Panc1 (cell line): Measurements from ENCODE around the gene CHCHD3. TPM values are rescaled to one million over a fixed set of nuclear protein-coding genes. Genes with fewer than 3 reads are reported as not detected.

Source experiments
- ATAC-seq: fragments of 200-7000 bp; cut with Tn5 transposase; 2 replicates; pipeline ENCODE4 v1.9.1; 2020; ENCODE audit warnings: mild to moderate bottlenecking, moderate library complexity
- BruUV-seq: library from RNA; stranded (reverse); fragments of 400-500 nt; replicated peaks from 2 replicates; lab custom pipeline; 2021; lab: Mats Ljungman, UMichigan
- CTCF ChIA-PET: fragments of 300-600 bp; sonication (Branson Sonifier 250); formaldehyde crosslinking; loops from one replicate; lab custom pipeline; 2022; ENCODE audit warnings: antibody characterized with exemption; lab: Charles Lee
- POLR2A ChIA-PET: fragments of 300-600 bp; sonication (Branson Sonifier 250); formaldehyde crosslinking; loops from one replicate; lab custom pipeline; 2022; ENCODE audit warnings: antibody characterized with exemption; lab: Charles Lee
- DNase-seq: peaks from one replicate; pipeline ENCODE4 v3.0.0-alpha.2; 2010; ENCODE audit warnings: low read depth, low spot score
- H3K27ac ChIP-seq: 2 replicates; pipeline ENCODE4 v1.5.1; 2011; ENCODE audit warnings: mild to moderate bottlenecking, low read length, inconsistent platforms
- H3K27me3 ChIP-seq: fragments of 200-500 bp; sonication (Bioruptor generic); 2 replicates; pipeline ENCODE4 v1.6.0; 2014; ENCODE audit warnings: low read length, inconsistent platforms; ENCODE audit not compliant: control insufficient read depth, insufficient read depth
- H3K36me3 ChIP-seq: fragments of 200-500 bp; sonication (Bioruptor generic); 2 replicates; pipeline ENCODE4 v1.5.1; 2014; ENCODE audit warnings: inconsistent platforms, mild to moderate bottlenecking, low read length, moderate library complexity; ENCODE audit not compliant: control insufficient read depth, insufficient read depth
- H3K4me1 ChIP-seq: 2 replicates; pipeline ENCODE4 v1.5.1; 2011; ENCODE audit warnings: inconsistent platforms, mild to moderate bottlenecking, low read length, moderate library complexity; ENCODE audit not compliant: control insufficient read depth, insufficient read depth
- H3K4me3 ChIP-seq, 2 experiments: 2 replicates each; pipeline ENCODE4 v1.5.1; 2011 to 2012; ENCODE audit warnings: low read depth in 2 of 2, low read length in 2 of 2, mild to moderate bottlenecking in 2 of 2, inconsistent platforms in 1 of 2, moderate library complexity in 1 of 2
- H3K9me3 ChIP-seq: fragments of 200-500 bp; sonication (Bioruptor generic); 2 replicates; pipeline ENCODE4 v1.5.1; 2014; ENCODE audit warnings: low read depth, mild to moderate bottlenecking, inconsistent platforms, low read length, moderate library complexity; ENCODE audit not compliant: control insufficient read depth, insufficient read depth
- POLR2AphosphoS5 ChIP-seq: IDR thresholded peaks from 2 replicates; pipeline ENCODE4 v1.6.1; 2012; ENCODE audit warnings: mild to moderate bottlenecking, low read depth, low read length, moderate library complexity
- SIN3A ChIP-seq: IDR thresholded peaks from 2 replicates; pipeline ENCODE4 v1.6.1; 2012; ENCODE audit warnings: low read depth, mild to moderate bottlenecking, low read length, moderate library complexity, borderline replicate concordance; ENCODE audit not compliant: insufficient read depth
- TCF7L2 ChIP-seq: IDR thresholded peaks from 2 replicates; pipeline ENCODE4 v1.6.1; 2011; ENCODE audit warnings: mild to moderate bottlenecking, low read depth, low read length, inconsistent platforms
- in situ Hi-C: cut with HindIII; loops from 2 replicates; pipeline ENCODE4 v1.10.0; 2016; ENCODE audit warnings: low sequenced_read_pairs, low pct_unique_long_range_greater_than_20kb
- intact Hi-C: fragments of 100-400 bp; cut with micrococcal nuclease; formaldehyde crosslinking; loops from one replicate; pipeline ENCODE4 v1.10.0; 2022; ENCODE audit not compliant: unreplicated experiment
- total RNA-seq: library from RNA; stranded (reverse); gene quantifications from one replicate; pipeline ENCODE4 v1.2.1, GENCODE V29; 2021; ENCODE audit not compliant: unreplicated experiment
- TF ChIP-seq, protein P1 (sequence below): fragments of 450-650 bp; IDR thresholded peaks from 2 replicates; pipeline ENCODE4 v1.5.1; 2017; ENCODE audit warnings: mild to moderate bottlenecking
- TF ChIP-seq, protein P2 (sequence below), 2 experiments: IDR thresholded peaks; 2 replicates each; pipeline ENCODE4 v1.6.1; 2011 to 2012; ENCODE audit warnings: low read depth in 2 of 2, control low read depth in 1 of 2, low read length in 1 of 2, mild to moderate bottlenecking in 1 of 2, moderate library complexity in 1 of 2; ENCODE audit not compliant: insufficient read depth in 1 of 2

The CHCHD3 gene
- total RNA-seq, 1 experiment from 2014 or later = 109 TPM

DNA sequence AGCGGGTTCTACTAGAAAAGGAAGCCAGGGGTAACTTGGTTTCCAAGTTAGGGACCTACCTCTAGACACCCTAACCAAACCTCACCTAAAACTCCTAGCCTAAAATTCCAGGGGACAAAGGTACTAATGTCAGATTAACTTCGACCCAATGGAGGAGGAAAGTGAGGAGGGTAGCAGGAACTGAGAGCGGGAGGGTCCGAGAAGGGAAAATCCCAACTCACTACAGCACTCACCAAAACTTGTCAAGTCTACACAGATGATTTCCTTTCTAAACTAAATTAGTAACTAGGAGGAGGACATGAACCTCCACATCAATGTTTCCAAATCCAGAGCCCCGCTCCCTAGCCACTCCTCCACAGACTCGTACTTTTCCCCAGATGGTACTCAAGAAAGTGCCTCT, 22.6 kb downstream of the CHCHD3 start:
- ChIA-PET CTCF (no interaction called here), POLR2A (no interaction called here)
- Histone ChIP-seq H3K27ac (no peak overlapping the region), H3K4me1 (no peaks in the 10 kb centered on the region), H3K27me3 (no peaks in the 10 kb centered on the region), H3K9me3 (no peaks in the 10 kb centered on the region), H3K4me3 (no peak overlapping the region), H3K36me3 (no peaks in the 10 kb centered on the region)
- intact Hi-C loops = no loop called here
- in situ Hi-C loops = no loop called here
- no peak for DNase-seq
- no TSS peak for BruUV-seq
- no peak for TF ChIP-seq POLR2AphosphoS5
- TF ChIP-seq, protein P1, sequence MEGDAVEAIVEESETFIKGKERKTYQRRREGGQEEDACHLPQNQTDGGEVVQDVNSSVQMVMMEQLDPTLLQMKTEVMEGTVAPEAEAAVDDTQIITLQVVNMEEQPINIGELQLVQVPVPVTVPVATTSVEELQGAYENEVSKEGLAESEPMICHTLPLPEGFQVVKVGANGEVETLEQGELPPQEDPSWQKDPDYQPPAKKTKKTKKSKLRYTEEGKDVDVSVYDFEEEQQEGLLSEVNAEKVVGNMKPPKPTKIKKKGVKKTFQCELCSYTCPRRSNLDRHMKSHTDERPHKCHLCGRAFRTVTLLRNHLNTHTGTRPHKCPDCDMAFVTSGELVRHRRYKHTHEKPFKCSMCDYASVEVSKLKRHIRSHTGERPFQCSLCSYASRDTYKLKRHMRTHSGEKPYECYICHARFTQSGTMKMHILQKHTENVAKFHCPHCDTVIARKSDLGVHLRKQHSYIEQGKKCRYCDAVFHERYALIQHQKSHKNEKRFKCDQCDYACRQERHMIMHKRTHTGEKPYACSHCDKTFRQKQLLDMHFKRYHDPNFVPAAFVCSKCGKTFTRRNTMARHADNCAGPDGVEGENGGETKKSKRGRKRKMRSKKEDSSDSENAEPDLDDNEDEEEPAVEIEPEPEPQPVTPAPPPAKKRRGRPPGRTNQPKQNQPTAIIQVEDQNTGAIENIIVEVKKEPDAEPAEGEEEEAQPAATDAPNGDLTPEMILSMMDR = no peak
- TF ChIP-seq, protein P2, sequence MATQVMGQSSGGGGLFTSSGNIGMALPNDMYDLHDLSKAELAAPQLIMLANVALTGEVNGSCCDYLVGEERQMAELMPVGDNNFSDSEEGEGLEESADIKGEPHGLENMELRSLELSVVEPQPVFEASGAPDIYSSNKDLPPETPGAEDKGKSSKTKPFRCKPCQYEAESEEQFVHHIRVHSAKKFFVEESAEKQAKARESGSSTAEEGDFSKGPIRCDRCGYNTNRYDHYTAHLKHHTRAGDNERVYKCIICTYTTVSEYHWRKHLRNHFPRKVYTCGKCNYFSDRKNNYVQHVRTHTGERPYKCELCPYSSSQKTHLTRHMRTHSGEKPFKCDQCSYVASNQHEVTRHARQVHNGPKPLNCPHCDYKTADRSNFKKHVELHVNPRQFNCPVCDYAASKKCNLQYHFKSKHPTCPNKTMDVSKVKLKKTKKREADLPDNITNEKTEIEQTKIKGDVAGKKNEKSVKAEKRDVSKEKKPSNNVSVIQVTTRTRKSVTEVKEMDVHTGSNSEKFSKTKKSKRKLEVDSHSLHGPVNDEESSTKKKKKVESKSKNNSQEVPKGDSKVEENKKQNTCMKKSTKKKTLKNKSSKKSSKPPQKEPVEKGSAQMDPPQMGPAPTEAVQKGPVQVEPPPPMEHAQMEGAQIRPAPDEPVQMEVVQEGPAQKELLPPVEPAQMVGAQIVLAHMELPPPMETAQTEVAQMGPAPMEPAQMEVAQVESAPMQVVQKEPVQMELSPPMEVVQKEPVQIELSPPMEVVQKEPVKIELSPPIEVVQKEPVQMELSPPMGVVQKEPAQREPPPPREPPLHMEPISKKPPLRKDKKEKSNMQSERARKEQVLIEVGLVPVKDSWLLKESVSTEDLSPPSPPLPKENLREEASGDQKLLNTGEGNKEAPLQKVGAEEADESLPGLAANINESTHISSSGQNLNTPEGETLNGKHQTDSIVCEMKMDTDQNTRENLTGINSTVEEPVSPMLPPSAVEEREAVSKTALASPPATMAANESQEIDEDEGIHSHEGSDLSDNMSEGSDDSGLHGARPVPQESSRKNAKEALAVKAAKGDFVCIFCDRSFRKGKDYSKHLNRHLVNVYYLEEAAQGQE (IDR thresholded peaks at IDR 0.05; ENCODE audit: insufficient read depth in 1 of 2, low read depth in 2 of 2, low read length in 1 of 2) = no peak
- TF ChIP-seq TCF7L2 = no peak
- TF ChIP-seq SIN3A = no peak
- no peak for ATAC-seq

DNA sequence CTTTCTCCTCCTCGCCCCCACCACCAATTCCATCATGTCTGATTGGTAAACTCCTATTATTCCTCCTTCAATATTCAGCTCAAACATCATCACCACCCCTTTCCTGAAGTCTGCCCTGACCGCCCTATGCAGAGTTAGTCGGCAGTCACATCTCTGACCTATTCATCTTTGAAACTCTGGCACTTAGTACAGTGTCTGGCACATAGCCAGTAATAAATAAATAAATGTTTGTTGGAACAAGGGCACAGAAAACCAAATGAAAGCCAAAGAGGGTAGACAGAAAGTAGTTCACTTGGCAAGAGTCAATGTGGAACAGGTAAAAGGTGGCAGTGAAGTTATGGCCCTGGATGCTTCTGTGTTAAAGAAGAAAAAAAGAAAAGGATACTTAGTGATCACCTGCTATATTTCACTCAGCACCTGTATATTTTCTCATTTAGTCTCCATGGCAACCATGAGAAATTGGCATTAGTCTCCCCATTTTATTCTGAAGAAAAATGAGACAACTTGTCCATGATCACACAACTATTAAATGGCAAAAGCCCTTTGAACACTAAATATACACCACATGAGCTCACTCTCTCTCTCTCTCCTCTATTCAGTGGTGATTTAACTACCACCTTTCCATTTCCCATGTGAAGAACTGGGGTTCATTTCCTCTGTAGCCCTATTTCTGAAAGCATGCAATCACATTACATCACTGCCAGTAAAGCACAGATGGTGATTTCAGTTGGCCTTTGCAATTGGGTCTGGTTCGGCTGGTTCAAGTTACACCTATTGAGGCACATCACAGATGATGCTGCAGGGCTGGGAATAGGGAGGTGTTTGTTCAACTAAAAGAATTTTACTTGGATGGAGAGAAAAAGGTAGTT, 25.3 kb downstream of the CHCHD3 start:
- no peaks in the 10 kb centered on the region for H3K27me3 ChIP-seq
- H3K4me3 ChIP-seq = no peak overlapping the region
- CTCF ChIA-PET = no interaction called here
- H3K4me1 ChIP-seq = no peaks in the 10 kb centered on the region
- DNase-seq (no peak), ATAC-seq (no peak)
- no TSS peak for BruUV-seq
- intact Hi-C loops (no loop called here), in situ Hi-C loops (no loop called here)
- H3K9me3 ChIP-seq = no peaks in the 10 kb centered on the region
- no peaks in the 10 kb centered on the region for H3K36me3 ChIP-seq
- POLR2A ChIA-PET = no interaction called here
- H3K27ac ChIP-seq = no peak overlapping the region
- TF ChIP-seq, protein P1 = no peak
- TF ChIP-seq TCF7L2 (no peak), POLR2AphosphoS5 (no peak), SIN3A (no peak)
- TF ChIP-seq, protein P2 (IDR thresholded peaks at IDR 0.05; ENCODE audit: insufficient read depth in 1 of 2, low read depth in 2 of 2, low read length in 1 of 2) = no peak
